ENCODE results near the gene THUMPD3. TPM values are rescaled to one million over a fixed set of nuclear protein-coding genes. Genes with fewer than 3 reads are reported as not detected.

Gene THUMPD3
- total and polyA plus RNA-seq, 7 donors, result 40.0 to 70.5 (median 55.0) TPM

DNA sequence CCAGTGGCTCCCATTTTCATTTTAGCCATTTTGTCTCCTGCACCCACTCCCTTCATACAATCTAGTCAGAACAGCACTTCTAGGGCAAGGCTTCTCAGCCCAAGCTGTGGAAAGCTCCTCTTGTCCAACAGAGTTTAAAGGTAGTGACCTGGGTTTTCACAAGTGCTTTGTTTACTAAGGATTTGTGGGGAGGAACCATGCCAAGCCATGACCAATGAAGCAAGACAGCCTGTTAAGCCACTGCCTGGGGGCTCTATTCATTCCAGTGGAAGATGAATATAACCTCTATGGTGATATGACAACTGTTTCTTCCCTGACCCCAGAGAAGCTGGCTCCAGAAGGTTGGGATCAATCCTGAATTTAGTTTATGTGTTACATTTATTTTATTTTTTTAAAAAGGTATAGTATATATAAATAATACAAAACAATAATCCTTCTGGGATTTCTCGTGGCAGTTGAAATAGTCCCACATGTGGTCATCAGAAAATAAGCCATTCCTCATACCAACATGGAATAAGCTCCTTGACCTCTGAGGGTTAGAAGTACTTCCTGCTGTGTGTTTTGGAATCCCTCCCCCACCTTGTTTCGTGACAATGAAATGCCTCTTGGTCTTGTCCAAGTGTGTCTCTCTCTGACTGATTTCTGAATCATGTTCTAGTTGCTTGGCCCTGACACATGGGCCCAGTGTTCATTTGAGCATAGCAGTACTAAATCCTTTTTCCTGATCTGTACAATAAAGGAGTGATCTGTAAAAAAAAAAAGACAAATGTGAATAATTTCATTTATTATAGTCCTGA lies 13.3 kb upstream of the THUMPD3 start:
- intact Hi-C loops (cut with DNase I), result loop anchor here in 1 of 2 donors (10.0 kb wide), 1 partner anchor 305 kb away; no protein-coding TSS in a partner anchor
- no peaks in the 10 kb centered on the region for H3K27me3 ChIP-seq (ENCODE audit: insufficient read depth in 3 of 3, low read length in 2 of 3)
- H3K9me3 ChIP-seq, result no peaks in the 10 kb centered on the region
- 42 to 54% (median 53%) methylated on average over 2 of the region's 2 CpGs for WGBS, 3 donors
- no peak overlapping the region for H3K4me3 ChIP-seq
- DNase-seq (no peak), ATAC-seq (no peak)
- peaks cover 10% of the 10 kb centered on the region for H3K4me1 ChIP-seq
- TF ChIP-seq, protein P1, sequence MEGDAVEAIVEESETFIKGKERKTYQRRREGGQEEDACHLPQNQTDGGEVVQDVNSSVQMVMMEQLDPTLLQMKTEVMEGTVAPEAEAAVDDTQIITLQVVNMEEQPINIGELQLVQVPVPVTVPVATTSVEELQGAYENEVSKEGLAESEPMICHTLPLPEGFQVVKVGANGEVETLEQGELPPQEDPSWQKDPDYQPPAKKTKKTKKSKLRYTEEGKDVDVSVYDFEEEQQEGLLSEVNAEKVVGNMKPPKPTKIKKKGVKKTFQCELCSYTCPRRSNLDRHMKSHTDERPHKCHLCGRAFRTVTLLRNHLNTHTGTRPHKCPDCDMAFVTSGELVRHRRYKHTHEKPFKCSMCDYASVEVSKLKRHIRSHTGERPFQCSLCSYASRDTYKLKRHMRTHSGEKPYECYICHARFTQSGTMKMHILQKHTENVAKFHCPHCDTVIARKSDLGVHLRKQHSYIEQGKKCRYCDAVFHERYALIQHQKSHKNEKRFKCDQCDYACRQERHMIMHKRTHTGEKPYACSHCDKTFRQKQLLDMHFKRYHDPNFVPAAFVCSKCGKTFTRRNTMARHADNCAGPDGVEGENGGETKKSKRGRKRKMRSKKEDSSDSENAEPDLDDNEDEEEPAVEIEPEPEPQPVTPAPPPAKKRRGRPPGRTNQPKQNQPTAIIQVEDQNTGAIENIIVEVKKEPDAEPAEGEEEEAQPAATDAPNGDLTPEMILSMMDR (IDR thresholded peaks at IDR 0.05), result no peak
- H3K36me3 ChIP-seq (ENCODE audit: insufficient read depth in 1 of 2, low read depth in 1 of 2), result peaks cover 0 to 14% of the 10 kb centered on the region in 2 donors
- H3K27ac ChIP-seq, result no peak overlapping the region

DNA sequence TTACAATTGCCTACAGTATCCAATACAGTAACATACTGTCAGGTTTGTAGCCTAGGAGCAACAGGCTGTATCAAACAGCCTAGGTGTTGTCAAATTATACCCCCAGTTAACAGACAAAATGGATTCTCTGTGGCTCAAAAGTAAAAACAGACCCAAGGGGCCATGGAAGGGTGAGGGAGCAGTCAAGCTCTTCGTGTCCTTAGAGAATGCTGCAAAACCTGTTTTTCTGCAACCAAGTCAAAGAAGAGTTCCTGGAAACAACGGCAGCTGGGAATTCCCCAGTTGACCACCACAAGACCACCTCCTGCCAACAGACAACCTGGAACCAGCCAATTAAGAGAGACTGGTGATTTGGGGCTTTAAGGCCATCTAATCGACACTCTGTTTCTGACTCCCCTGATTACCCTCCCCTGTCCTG lies 11.1 kb upstream of the THUMPD3 start:
- Histone ChIP-seq H3K4me3 (no peak overlapping the region), H3K27ac (no peak overlapping the region), H3K36me3 (ENCODE audit: insufficient read depth in 1 of 2, low read depth in 1 of 2) (peaks cover 0 to 14% of the 10 kb centered on the region in 2 donors), H3K27me3 (ENCODE audit: insufficient read depth in 3 of 3, low read length in 2 of 3) (no peaks in the 10 kb centered on the region), H3K9me3 (no peaks in the 10 kb centered on the region), H3K4me1 (peaks cover 10% of the 10 kb centered on the region)
- intact Hi-C loops (cut with DNase I), result loop anchor here in 1 of 2 donors (2.0 to 10.0 kb wide), 2 partner anchors 71 to 303 kb away; no protein-coding TSS in a partner anchor
- 47 to 59% (median 50%) methylated on average over 3 of the region's 3 CpGs for WGBS, 3 donors
- no peak for DNase-seq
- ATAC-seq, result no peak
- TF ChIP-seq, protein P1 (IDR thresholded peaks at IDR 0.05), result no peak

DNA sequence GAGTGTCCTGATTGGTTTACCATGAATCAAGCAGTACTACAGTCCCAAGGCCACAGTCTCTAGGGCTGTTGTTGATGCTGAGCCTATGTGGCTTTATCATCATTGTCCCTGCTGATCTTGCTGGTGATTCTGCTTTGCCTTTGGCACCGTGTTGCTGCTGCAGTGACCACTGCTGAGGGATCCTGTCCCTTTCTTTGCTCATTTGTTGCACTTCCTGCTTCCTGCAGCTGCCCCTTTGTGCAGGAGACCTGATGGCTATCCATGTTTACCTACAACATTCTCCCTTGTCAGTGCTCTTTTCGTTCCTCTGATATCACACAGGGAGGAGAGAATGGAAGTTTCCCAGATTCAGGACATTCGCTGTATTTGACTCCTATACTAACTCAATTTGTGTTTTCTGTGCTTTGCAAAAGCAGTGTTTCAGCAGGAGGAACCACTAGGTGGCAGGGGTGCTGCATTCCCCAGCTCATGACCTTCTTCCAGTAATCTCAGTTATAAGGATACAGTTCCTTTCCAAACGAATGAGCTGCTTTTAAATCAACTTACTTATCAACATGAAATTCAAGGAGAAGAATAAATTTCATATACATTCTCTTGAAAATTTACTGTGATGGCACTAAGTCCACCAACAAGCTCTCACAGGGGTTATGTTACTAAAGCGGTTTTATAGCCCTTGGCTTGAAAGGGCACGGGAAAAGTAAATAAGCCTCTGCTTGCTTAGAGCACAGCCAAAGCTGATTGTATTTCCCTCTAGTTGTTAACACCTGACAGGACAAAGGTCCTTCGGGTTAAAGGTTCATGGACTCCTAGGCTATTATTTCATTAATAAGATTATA lies 9.7 kb upstream of the THUMPD3 start:
- Histone ChIP-seq H3K4me1 (peaks cover 10% of the 10 kb centered on the region), H3K36me3 (ENCODE audit: insufficient read depth in 1 of 2, low read depth in 1 of 2) (peaks cover 0 to 14% of the 10 kb centered on the region in 2 donors), H3K9me3 (no peaks in the 10 kb centered on the region), H3K27me3 (ENCODE audit: insufficient read depth in 3 of 3, low read length in 2 of 3) (no peaks in the 10 kb centered on the region), H3K27ac (no peak overlapping the region), H3K4me3 (no peak overlapping the region)
- ATAC-seq, result peak; percentile 74 to 95 (median 84)
- DNase-seq, result peak; percentile 54 to 79
- intact Hi-C loops (cut with DNase I), result loop anchor here in 1 of 2 donors (2.0 to 10.0 kb wide), 2 partner anchors 70 to 302 kb away; no protein-coding TSS in a partner anchor
- TF ChIP-seq, protein P1 (IDR thresholded peaks at IDR 0.05), result peak; percentile 90
- 15 to 19% (median 15%) methylated on average over 7 of the region's 7 CpGs for WGBS, 3 donors

DNA sequence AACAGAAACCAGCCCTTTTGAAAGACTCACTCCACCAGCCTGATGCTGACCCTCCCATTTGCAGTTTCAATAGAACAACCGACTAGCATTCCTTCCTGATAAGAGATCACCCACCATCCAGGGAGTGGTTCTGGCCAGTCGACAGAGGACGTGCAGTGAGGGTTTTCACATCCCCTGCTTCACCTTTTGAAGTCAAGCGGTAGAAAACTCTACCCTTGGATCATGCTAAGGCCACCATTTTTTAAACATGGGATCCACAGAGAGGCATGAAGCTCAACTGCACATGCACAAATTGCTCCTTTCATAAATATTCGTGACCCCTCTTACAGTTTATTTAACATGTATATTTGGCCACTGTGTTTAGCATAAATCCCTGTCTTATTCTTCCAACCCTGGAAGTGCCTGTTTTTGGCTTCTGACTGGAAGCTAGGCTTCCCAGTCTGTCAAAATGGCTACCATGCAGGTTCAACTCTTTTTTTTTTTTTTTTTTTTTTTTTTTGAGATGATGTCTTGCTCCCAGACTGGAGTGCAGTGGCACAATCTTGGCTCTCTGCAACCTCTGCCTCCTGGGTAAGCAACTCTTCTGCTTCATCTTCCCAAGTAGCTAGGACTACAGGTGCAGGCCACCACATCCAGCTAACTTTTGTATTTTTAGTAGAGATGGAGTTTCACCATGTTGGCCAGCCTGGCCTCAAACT lies 1.0 kb upstream of the THUMPD3 start:
- peak overlapping the region; percentile 92 for H3K27ac ChIP-seq
- ATAC-seq, result no peak
- H3K9me3 ChIP-seq, result no peaks in the 10 kb centered on the region
- TF ChIP-seq, protein P1 (IDR thresholded peaks at IDR 0.05), result no peak
- H3K4me3 ChIP-seq, result peak overlapping the region; percentile 82
- H3K36me3 ChIP-seq (ENCODE audit: insufficient read depth in 1 of 2, low read depth in 1 of 2), result peaks cover 4 to 26% of the 10 kb centered on the region in 2 donors
- intact Hi-C loops (cut with DNase I), result loop anchor here (5.0 kb wide), 2 partner anchors 35 to 60 kb away; partner anchors contain the start of gene SETD5 (in 1 of the 2)
- DNase-seq, result no peak
- WGBS, 3 donors, result 70 to 75% (median 74%) methylated on average over 5 of the region's 5 CpGs
- no peaks in the 10 kb centered on the region for H3K27me3 ChIP-seq (ENCODE audit: insufficient read depth in 3 of 3, low read length in 2 of 3)
- peaks cover 22% of the 10 kb centered on the region for H3K4me1 ChIP-seq

Measured in psoas muscle (tissue), 8 donors.